ENCODE results near the gene B2M.

- no peak for TF ChIP-seq EZH2 (IDR thresholded peaks at IDR 0.05; ENCODE audit: low read length)
- TF ChIP-seq, protein P1, sequence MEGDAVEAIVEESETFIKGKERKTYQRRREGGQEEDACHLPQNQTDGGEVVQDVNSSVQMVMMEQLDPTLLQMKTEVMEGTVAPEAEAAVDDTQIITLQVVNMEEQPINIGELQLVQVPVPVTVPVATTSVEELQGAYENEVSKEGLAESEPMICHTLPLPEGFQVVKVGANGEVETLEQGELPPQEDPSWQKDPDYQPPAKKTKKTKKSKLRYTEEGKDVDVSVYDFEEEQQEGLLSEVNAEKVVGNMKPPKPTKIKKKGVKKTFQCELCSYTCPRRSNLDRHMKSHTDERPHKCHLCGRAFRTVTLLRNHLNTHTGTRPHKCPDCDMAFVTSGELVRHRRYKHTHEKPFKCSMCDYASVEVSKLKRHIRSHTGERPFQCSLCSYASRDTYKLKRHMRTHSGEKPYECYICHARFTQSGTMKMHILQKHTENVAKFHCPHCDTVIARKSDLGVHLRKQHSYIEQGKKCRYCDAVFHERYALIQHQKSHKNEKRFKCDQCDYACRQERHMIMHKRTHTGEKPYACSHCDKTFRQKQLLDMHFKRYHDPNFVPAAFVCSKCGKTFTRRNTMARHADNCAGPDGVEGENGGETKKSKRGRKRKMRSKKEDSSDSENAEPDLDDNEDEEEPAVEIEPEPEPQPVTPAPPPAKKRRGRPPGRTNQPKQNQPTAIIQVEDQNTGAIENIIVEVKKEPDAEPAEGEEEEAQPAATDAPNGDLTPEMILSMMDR (optimal IDR thresholded peaks at IDR 0.05 in 1 of 3, IDR thresholded peaks at IDR 0.05 in 1 of 3, conservative IDR thresholded peaks at IDR 0.05 in 1 of 3; ENCODE audit: extremely low read depth in 1 of 3, insufficient read depth in 2 of 3, low read length in 3 of 3): no peak
Measured at GRCh38 chr15:44692659-44693058, 18.7 kb upstream of the B2M start.

All from keratinocyte (primary cell).